PC-3 (cell line): ENCODE measurements around the gene EFTUD2.

ENCODE experiments used
- CTCF ChIP-seq: fragments of 300-600 bp; sonication (generic); conservative IDR thresholded peaks from 2 replicates; pipeline ENCODE4 v1.5.1; 2017; ENCODE audit warnings: antibody characterized with exemption, low read depth, mild to moderate bottlenecking, low read length
- EZH2phosphoT487 ChIP-seq: fragments of 300-600 bp; sonication (generic); IDR thresholded peaks from 2 replicates; pipeline ENCODE4 v1.6.1; 2018; ENCODE audit warnings: mild to moderate bottlenecking, antibody characterized with exemption, low read length, borderline replicate concordance

- TF ChIP-seq CTCF (no peak), EZH2phosphoT487 (no peak)
Observed at GRCh38 chr17:44804302-44805089, 94.7 kb downstream of the EFTUD2 start.
